Activated T-cell treated with anti-CD3 and anti-CD28 coated beads for 24 hours (primary cell): ENCODE measurements around the gene NHSL2.

Experiments used
- DNase-seq: peaks from one replicate; pipeline ENCODE4 v3.0.0-alpha.2; 2020; ENCODE audit warnings: low read depth

Gene NHSL2

GRCh38 chrX:72079607-72080006, 169.0 kb downstream of the NHSL2 start:
- DNase-seq, result no peak

GRCh38 chrX:72080150-72080549, 169.5 kb downstream of the NHSL2 start:
- no peak for DNase-seq

GRCh38 chrX:72080800-72081199, 170.2 kb downstream of the NHSL2 start:
- no peak for DNase-seq

- DNase-seq, result no peak
Measured at GRCh38 chrX:72081605-72082320, 171.1 kb downstream of the NHSL2 start.

GRCh38 chrX:72083291-72083690, 172.6 kb downstream of the NHSL2 start:
- DNase-seq, result no peak

GRCh38 chrX:72084114-72084513, 173.5 kb downstream of the NHSL2 start:
- no peak for DNase-seq

- no peak for DNase-seq
Measured at GRCh38 chrX:72086995-72087394, 176.3 kb downstream of the NHSL2 start.

- DNase-seq, result no peak
Measured at GRCh38 chrX:72088761-72089160, 178.1 kb downstream of the NHSL2 start.

- DNase-seq, result no peak
Measured at GRCh38 chrX:72089254-72089653, 178.6 kb downstream of the NHSL2 start.

- peak; percentile 23 for DNase-seq
Measured at GRCh38 chrX:72094894-72095293, 184.2 kb downstream of the NHSL2 start.

GRCh38 chrX:72095370-72095769, 184.7 kb downstream of the NHSL2 start:
- no peak for DNase-seq

- DNase-seq, result no peak
Measured at GRCh38 chrX:72097098-72097497, 186.5 kb downstream of the NHSL2 start.

GRCh38 chrX:72100051-72100755, 189.6 kb downstream of the NHSL2 start:
- no peak for DNase-seq

- DNase-seq, result peak; percentile 38
Measured at GRCh38 chrX:72100824-72101351, 190.2 kb downstream of the NHSL2 start.

- no peak for DNase-seq
Measured at GRCh38 chrX:72101597-72102037, 191.0 kb downstream of the NHSL2 start.

GRCh38 chrX:72102126-72102525, 191.5 kb downstream of the NHSL2 start:
- DNase-seq, result no peak

GRCh38 chrX:72102760-72103159, 192.1 kb downstream of the NHSL2 start:
- DNase-seq, result no peak

- DNase-seq, result no peak
Measured at GRCh38 chrX:72105436-72105835, 194.8 kb downstream of the NHSL2 start.

- no peak for DNase-seq
Measured at GRCh38 chrX:72107320-72107719, 196.7 kb downstream of the NHSL2 start.

GRCh38 chrX:72107841-72108595, 197.4 kb downstream of the NHSL2 start:
- DNase-seq, result no peak

- DNase-seq, result no peak
Measured at GRCh38 chrX:72108666-72109065, 198.0 kb downstream of the NHSL2 start.

- no peak for DNase-seq
Measured at GRCh38 chrX:72110051-72110875, 199.6 kb downstream of the NHSL2 start.
